Cardiac septum (tissue), 1 donor: ENCODE measurements around the gene ABTB1. TPM values are rescaled to one million over a fixed set of nuclear protein-coding genes. Genes with fewer than 3 reads are reported as not detected.
A peak's percentile ranks its signal among the peaks of the same experiment; 100 is the strongest.

ENCODE experiments used
- DNase-seq: peaks from one replicate; pipeline ENCODE4 v3.0.0-alpha.2; 2020; ENCODE audit warnings: low spot score
- intact Hi-C: fragments of 100-400 bp; cut with DNase I; formaldehyde crosslinking; loops from one replicate; pipeline ENCODE4 v1.14.0; 2022
- total RNA-seq: library from RNA; stranded (reverse); fragmentation: NEBNext Ultra II Directional; extraction: Animal tissue kit (Norgen Biotek cat#: 25700); gene quantifications from one replicate; pipeline ENCODE4 v1.2.1, GENCODE V29; 2021
- donor health status: DM: no; HTN: no; CAD: no.

ABTB1 gene
- total RNA-seq, 1 donor from 2014 or later: 25.5 TPM

- no peak for DNase-seq
- intact Hi-C loops: no loop called here
Measured at GRCh38 chr3:127726894-127727293, 54.1 kb downstream of the ABTB1 start.

DNA sequence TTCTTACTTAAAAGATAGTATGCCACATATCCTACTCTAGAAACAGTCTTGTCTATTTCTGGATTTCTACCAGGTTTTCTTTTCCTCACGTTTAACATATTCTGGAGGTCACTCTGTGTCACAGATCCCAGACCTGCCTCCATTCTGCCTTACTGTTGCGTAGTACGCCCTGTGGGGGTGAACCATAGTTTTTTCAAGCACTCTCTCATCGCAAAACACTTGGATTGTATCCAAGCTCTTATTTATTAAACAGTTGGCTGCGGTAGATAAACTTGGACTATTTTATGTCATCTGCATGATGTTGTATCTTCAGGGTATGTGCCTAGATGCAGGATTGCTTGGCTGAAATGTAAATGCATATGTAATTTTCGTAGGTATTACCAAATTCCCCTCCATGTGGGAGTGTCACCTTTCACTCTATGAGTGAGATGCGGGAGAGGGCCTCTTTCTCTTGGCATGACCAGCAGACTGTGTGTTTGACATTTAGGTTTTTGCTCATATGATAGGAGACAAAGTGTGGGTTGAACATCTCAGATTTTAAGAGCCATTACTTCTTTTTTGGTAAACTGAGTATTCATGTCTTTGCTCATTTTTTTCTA lies 55.8 kb downstream of the ABTB1 start:
- no peak for DNase-seq
- intact Hi-C loops: no loop called here

DNA sequence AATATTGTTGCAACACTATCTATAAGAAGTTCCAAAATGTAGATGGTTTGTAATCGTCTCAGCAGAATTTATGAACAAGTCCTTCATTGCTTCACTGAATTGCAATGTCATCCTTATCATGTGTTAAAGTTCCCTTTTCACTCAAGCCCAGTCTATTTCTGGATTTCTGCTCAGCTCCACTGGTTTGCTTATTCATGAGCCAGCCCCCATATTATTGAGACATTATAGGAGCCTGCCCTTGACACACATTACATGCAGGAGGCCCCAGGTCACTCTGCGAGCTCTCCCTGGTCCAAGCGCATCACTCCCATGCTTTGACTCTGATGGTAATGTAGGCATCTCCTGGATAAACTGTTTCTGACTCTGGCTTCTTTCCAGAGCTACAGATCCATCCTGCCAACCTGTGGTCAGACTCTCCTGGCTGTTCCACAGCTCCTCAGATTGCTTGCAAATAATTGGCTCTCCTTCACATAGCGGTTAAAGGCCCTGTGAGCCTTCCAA lies 56.9 kb downstream of the ABTB1 start:
- intact Hi-C loops: no loop called here
- DNase-seq: peak; percentile 73

GRCh38 chr3:127730171-127730570 lies 57.4 kb downstream of the ABTB1 start:
- intact Hi-C loops: no loop called here
- DNase-seq: peak; percentile 36

Other genes with a start within 250 kb of the ABTB1 start
- 17.3 TPM for gene TPRA1, start 82.2 kb upstream of the ABTB1 start, total RNA-seq
- gene MCM2, start 74.5 kb upstream of the ABTB1 start, total RNA-seq: 5.5 TPM
- gene PODXL2, start 43.8 kb upstream of the ABTB1 start, total RNA-seq: 2.2 TPM
- gene MGLL, start 149.6 kb downstream of the ABTB1 start, total RNA-seq: 45.7 TPM
- 36.6 TPM for gene KBTBD12, start 242.3 kb downstream of the ABTB1 start, total RNA-seq